Nephron progenitor cell (in vitro differentiated cells): ENCODE data around the gene MAPK8IP3.

Experiments
- DNase-seq: peaks from one replicate; pipeline ENCODE4 v3.0.0; 2021
- H3K27ac Mint-ChIP-seq: 2 replicates; pipeline ENCODE4 v1.8.0; 2021; ENCODE audit warnings: mild to moderate bottlenecking, moderate library complexity, mixed read lengths
- H3K27me3 Mint-ChIP-seq: 2 replicates; pipeline ENCODE4 v1.8.0; 2021; ENCODE audit warnings: mild to moderate bottlenecking, low read depth, mixed read lengths; ENCODE audit not compliant: poor library complexity
- H3K36me3 Mint-ChIP-seq: 2 replicates; pipeline ENCODE4 v1.8.0; 2021; ENCODE audit warnings: low read depth, mixed read lengths
- H3K4me1 Mint-ChIP-seq: 2 replicates; pipeline ENCODE4 v1.8.0; 2021; ENCODE audit warnings: mixed read lengths
- H3K4me3 Mint-ChIP-seq: 2 replicates; pipeline ENCODE4 v1.8.0; 2021; ENCODE audit warnings: mild to moderate bottlenecking, moderate library complexity, mixed read lengths
- H3K9me3 Mint-ChIP-seq: 2 replicates; pipeline ENCODE4 v1.8.0; 2021; ENCODE audit warnings: mild to moderate bottlenecking, moderate library complexity, mixed read lengths
- CTCF ChIP-seq: fragments of 200-600 bp; sonication (generic); IDR thresholded peaks from 2 replicates; pipeline ENCODE4 v1.5.0; 2021; ENCODE audit warnings: antibody characterized with exemption

Gene MAPK8IP3

GRCh38 chr16:1762879-1763520 lies 57.0 kb downstream of the MAPK8IP3 start:
- no peak for TF ChIP-seq CTCF
- peaks cover 6% of the 10 kb centered on the region for H3K4me1 Mint-ChIP-seq
- no peak for DNase-seq
- H3K9me3 Mint-ChIP-seq, result no peaks in the 10 kb centered on the region
- no peak overlapping the region for H3K27ac Mint-ChIP-seq
- peaks cover 7% of the 10 kb centered on the region for H3K36me3 Mint-ChIP-seq
- H3K4me3 Mint-ChIP-seq, result no peak overlapping the region
- peaks cover 4% of the 10 kb centered on the region for H3K27me3 Mint-ChIP-seq

- H3K4me3 Mint-ChIP-seq, result no peak overlapping the region
- H3K9me3 Mint-ChIP-seq, result no peaks in the 10 kb centered on the region
- peaks cover 6% of the 10 kb centered on the region for H3K4me1 Mint-ChIP-seq
- peak; percentile 59 for TF ChIP-seq CTCF
- H3K36me3 Mint-ChIP-seq, result peaks cover 7% of the 10 kb centered on the region
- H3K27me3 Mint-ChIP-seq, result peaks cover 4% of the 10 kb centered on the region
- no peak overlapping the region for H3K27ac Mint-ChIP-seq
- peak; percentile 79 for DNase-seq
Measured at GRCh38 chr16:1763521-1764511, 57.8 kb downstream of the MAPK8IP3 start.

- H3K9me3 Mint-ChIP-seq, result no peaks in the 10 kb centered on the region
- peaks cover 6% of the 10 kb centered on the region for H3K4me1 Mint-ChIP-seq
- H3K27ac Mint-ChIP-seq, result no peak overlapping the region
- peaks cover 4% of the 10 kb centered on the region for H3K27me3 Mint-ChIP-seq
- DNase-seq, result no peak
- TF ChIP-seq CTCF, result no peak
- H3K4me3 Mint-ChIP-seq, result no peak overlapping the region
- peaks cover 7% of the 10 kb centered on the region for H3K36me3 Mint-ChIP-seq
Measured at GRCh38 chr16:1764971-1765370, 59.0 kb downstream of the MAPK8IP3 start.

- Mint-ChIP-seq H3K4me1 (peaks cover 6% of the 10 kb centered on the region), H3K27me3 (peaks cover 4% of the 10 kb centered on the region), H3K9me3 (no peaks in the 10 kb centered on the region), H3K36me3 (peaks cover 7% of the 10 kb centered on the region), H3K27ac (no peak overlapping the region), H3K4me3 (no peak overlapping the region)
- no peak for DNase-seq
- no peak for TF ChIP-seq CTCF
Measured at GRCh38 chr16:1765826-1766225, 59.8 kb downstream of the MAPK8IP3 start.

- Mint-ChIP-seq H3K9me3 (no peaks in the 10 kb centered on the region), H3K36me3 (peaks cover 4% of the 10 kb centered on the region), H3K4me1 (peaks cover 6% of the 10 kb centered on the region), H3K27ac (no peak overlapping the region), H3K4me3 (no peak overlapping the region), H3K27me3 (peaks cover 1% of the 10 kb centered on the region)
- no peak for TF ChIP-seq CTCF
- DNase-seq, result no peak
Measured at GRCh38 chr16:1766231-1766630, 60.2 kb downstream of the MAPK8IP3 start.
